Activated naive CD8-positive, alpha-beta T cell treated with anti-CD3 and anti-CD28 coated beads, Interleukin-2, amount 10 ng/mL, durations not matched to agents 7 days and 5 days (primary cell): ENCODE data around the gene TEC. TPM values are rescaled to one million over a fixed set of nuclear protein-coding genes. Genes with fewer than 3 reads are reported as not detected.
A peak's percentile ranks its signal among the peaks of the same experiment; 100 is the strongest.

Experiments used
- ATAC-seq: fragments of 150-1000 bp; cut with Tn5 transposase; one replicate; pipeline ENCODE4 v1.10.0; 2021; ENCODE audit warnings: low read depth, moderate library complexity
- POLR2A ChIA-PET: fragments of 350-600 bp; sonication (Branson Sonifier 250); formaldehyde crosslinking; loops from one replicate; lab custom pipeline; 2021; ENCODE audit warnings: antibody characterized with exemption; lab: Charles Lee
- DNase-seq: peaks from one replicate; pipeline ENCODE4 v3.0.0; 2021
- H3K27ac Mint-ChIP-seq: one replicate; pipeline ENCODE4 v1.8.0; 2022; ENCODE audit warnings: mild to moderate bottlenecking, mixed read lengths
- H3K27me3 Mint-ChIP-seq: one replicate; pipeline ENCODE4 v1.8.0; 2022; ENCODE audit warnings: mild to moderate bottlenecking, moderate library complexity, mixed read lengths
- H3K36me3 Mint-ChIP-seq: one replicate; pipeline ENCODE4 v1.8.0; 2021; ENCODE audit warnings: mild to moderate bottlenecking, mixed read lengths
- H3K4me1 Mint-ChIP-seq: one replicate; pipeline ENCODE4 v1.8.0; 2021; ENCODE audit warnings: mixed read lengths
- H3K4me3 Mint-ChIP-seq: one replicate; pipeline ENCODE4 v1.8.0; 2022; ENCODE audit warnings: mild to moderate bottlenecking, moderate library complexity, mixed read lengths
- H3K9me3 Mint-ChIP-seq: one replicate; pipeline ENCODE4 v1.8.0; 2021; ENCODE audit warnings: mixed read lengths
- total RNA-seq, 2 experiments: library from RNA; stranded (reverse); gene quantifications; one replicate each; pipeline ENCODE4 v1.2.3, GENCODE V29; 2021

TEC gene
- total RNA-seq, 2 experiments from 2014 or later = 4.2 TPM

DNA sequence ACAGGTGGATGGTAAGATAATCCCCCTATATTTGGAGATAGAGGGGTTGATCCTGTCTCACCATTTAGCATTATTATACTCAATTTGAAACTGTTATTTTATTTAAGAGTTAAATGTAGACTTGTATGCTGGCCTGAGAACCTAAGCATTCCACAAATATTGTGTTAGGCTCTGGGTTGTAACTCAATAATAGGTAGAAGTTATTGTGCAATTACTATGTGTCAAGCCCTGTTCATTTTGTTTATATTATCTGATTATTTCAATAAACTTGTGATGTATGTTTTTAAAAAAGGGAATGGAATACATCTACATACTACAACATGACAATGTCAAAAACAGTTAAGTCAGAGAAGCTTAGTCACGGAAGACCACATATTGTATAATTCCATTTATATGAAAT is 122.0 kb downstream of the TEC start:
- peaks cover 3% of the 10 kb centered on the region for H3K4me1 Mint-ChIP-seq
- H3K27me3 Mint-ChIP-seq = no peaks in the 10 kb centered on the region
- ATAC-seq (no peak), DNase-seq (no peak)
- POLR2A ChIA-PET = no interaction called here
- H3K9me3 Mint-ChIP-seq = no peaks in the 10 kb centered on the region
- peaks cover 16% of the 10 kb centered on the region for H3K36me3 Mint-ChIP-seq
- H3K27ac Mint-ChIP-seq = no peak overlapping the region
- H3K4me3 Mint-ChIP-seq = no peak overlapping the region

GRCh38 chr4:48141048-48141447 is 128.6 kb downstream of the TEC start:
- Mint-ChIP-seq H3K9me3 (no peaks in the 10 kb centered on the region), H3K27me3 (no peaks in the 10 kb centered on the region), H3K27ac (no peak overlapping the region), H3K4me3 (no peak overlapping the region), H3K4me1 (peaks cover 46% of the 10 kb centered on the region), H3K36me3 (peaks cover 4% of the 10 kb centered on the region)
- ATAC-seq (no peak), DNase-seq (no peak)
- POLR2A ChIA-PET = interaction anchor here (4.0 kb wide), 1 partner anchor 12 kb away, joined by 196 read pairs; no protein-coding TSS in a partner anchor

- H3K4me3 Mint-ChIP-seq = peak overlapping the region; percentile 88
- peaks cover 9% of the 10 kb centered on the region for H3K36me3 Mint-ChIP-seq
- ATAC-seq = no peak
Observed at GRCh38 chr4:48139691-48140090, 129.9 kb downstream of the TEC start.

GRCh38 chr4:48138936-48139335 is 130.7 kb downstream of the TEC start:
- no peak for DNase-seq
- no peaks in the 10 kb centered on the region for H3K9me3 Mint-ChIP-seq
- H3K27ac Mint-ChIP-seq = peak overlapping the region; percentile 99
- H3K27me3 Mint-ChIP-seq = no peaks in the 10 kb centered on the region
- peaks cover 10% of the 10 kb centered on the region for H3K36me3 Mint-ChIP-seq
- POLR2A ChIA-PET = interaction anchor here (0.6 to 4.0 kb wide), 10 partner anchors 10 to 303 kb away, joined by 3 to 196 read pairs (median 4); partner anchors contain the start of genes CNGA1, NFXL1, NIPAL1 and SLAIN2
- H3K4me1 Mint-ChIP-seq = peaks cover 62% of the 10 kb centered on the region
- peak; percentile 57 for ATAC-seq
- peak overlapping the region; percentile 88 for H3K4me3 Mint-ChIP-seq

More at GRCh38 chr4:48139691-48140090, 129.9 kb downstream of the TEC start:
- POLR2A ChIA-PET = interaction anchor here (0.6 to 4.0 kb wide), 8 partner anchors 11 to 311 kb away, joined by 3 to 196 read pairs (median 6); partner anchors contain the start of genes CNGA1, NFXL1, NIPAL1 and SLAIN2
- H3K4me1 Mint-ChIP-seq = peaks cover 55% of the 10 kb centered on the region
- no peak for DNase-seq
- peak overlapping the region; percentile 99 for H3K27ac Mint-ChIP-seq
- no peaks in the 10 kb centered on the region for H3K27me3 Mint-ChIP-seq
- no peaks in the 10 kb centered on the region for H3K9me3 Mint-ChIP-seq

DNA sequence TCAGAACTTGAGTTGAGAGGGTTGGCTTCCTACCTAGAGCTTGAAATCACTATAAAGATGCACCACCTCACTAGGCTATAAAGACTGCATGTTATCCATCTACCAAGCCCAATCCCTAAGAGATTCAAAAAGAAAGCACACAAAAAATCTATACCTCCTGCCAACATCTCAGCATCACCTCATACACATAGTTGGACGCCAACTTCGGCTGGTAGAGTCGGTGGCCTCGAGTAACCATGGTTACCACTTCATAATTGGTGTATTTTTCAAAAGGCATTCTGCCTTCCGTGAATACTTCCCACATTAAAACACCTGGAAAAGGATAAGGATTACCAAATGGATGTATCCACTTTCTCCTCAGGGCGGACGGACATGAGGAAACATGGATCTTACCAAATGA is 131.1 kb downstream of the TEC start:
- Mint-ChIP-seq H3K4me3 (peak overlapping the region; percentile 88), H3K9me3 (no peaks in the 10 kb centered on the region), H3K4me1 (peaks cover 62% of the 10 kb centered on the region), H3K27ac (peak overlapping the region; percentile 99), H3K27me3 (no peaks in the 10 kb centered on the region), H3K36me3 (peaks cover 14% of the 10 kb centered on the region)
- ATAC-seq = peak; percentile 8
- POLR2A ChIA-PET = interaction anchor here (0.6 to 4.0 kb wide), 10 partner anchors 10 to 303 kb away, joined by 3 to 196 read pairs (median 5); partner anchors contain the start of genes NFXL1 and SLAIN2
- DNase-seq = no peak

DNA sequence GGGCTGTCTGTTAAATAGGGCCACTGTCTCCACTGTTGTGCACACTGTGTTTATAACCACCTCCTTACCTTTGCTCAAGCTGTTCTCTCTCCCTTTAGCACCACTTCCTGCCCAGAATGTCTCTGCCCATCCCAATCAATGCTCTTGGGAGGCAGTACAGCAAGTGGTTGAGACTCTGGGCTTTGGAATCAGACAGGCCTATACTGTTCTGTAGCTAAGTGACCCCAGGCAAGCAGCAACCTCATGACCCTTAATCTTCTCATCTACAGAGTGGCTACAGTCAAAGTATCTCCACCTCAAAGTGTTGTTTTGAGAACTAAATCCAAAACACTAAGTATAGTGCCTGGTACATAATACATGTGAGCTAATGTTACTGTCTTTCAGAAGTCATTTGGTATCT is 131.8 kb downstream of the TEC start:
- peak; percentile 48 for ATAC-seq
- Mint-ChIP-seq H3K27ac (peak overlapping the region; percentile 99), H3K4me3 (peak overlapping the region; percentile 88), H3K9me3 (no peaks in the 10 kb centered on the region), H3K4me1 (peaks cover 62% of the 10 kb centered on the region), H3K36me3 (peaks cover 15% of the 10 kb centered on the region), H3K27me3 (no peaks in the 10 kb centered on the region)
- DNase-seq = no peak
- POLR2A ChIA-PET = interaction anchor here (0.6 to 4.0 kb wide), 6 partner anchors 9 to 301 kb away, joined by 3 to 196 read pairs (median 6); partner anchors contain the start of genes NFXL1 and SLAIN2

- Mint-ChIP-seq H3K9me3 (no peaks in the 10 kb centered on the region), H3K27ac (peak within 1 kb of the TSS; percentile 87), H3K36me3 (peaks cover 35% of the 10 kb centered on the region), H3K4me1 (peaks cover 69% of the 10 kb centered on the region), H3K27me3 (no peaks in the 10 kb centered on the region), H3K4me3 (peak within 1 kb of the TSS; percentile 85)
- POLR2A ChIA-PET = interaction anchor here (0.6 to 1.0 kb wide), 3 partner anchors 87 to 647 kb away, joined by 3 to 4 read pairs (median 3); no protein-coding TSS in a partner anchor
- no peak for DNase-seq
- peak; percentile 44 for ATAC-seq
Observed at GRCh38 chr4:48134081-48134480, 135.6 kb downstream of the TEC start, which contains the start of gene TXK. TSS of gene TXK (minus strand) at chr4:48134250. CDS start at chr4:48134170, 80 bp downstream.

DNA sequence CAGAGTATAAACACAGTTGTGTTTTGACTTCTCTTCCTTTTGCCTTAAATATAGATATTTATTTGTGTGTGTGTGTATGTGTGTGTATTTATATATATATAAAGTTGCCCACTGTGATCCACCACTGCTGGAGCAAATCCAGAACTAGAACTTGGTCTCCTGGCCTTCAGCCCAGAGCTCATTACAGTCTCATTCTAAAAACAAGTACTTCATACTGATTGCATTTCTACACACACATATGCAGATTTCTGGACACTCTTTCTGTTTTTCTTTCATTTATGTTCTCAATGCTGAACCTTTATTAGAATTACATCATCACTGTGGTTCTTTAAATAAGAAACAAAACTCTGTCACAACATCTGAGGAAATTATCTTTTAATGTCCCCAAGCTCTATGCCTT is 136.0 kb downstream of the TEC start:
- POLR2A ChIA-PET = interaction anchor here (0.7 to 1.0 kb wide), 2 partner anchors 493 to 647 kb away, joined by 3 read pairs; no protein-coding TSS in a partner anchor
- Mint-ChIP-seq H3K27me3 (no peaks in the 10 kb centered on the region), H3K4me3 (peak overlapping the region; percentile 85), H3K27ac (peak overlapping the region; percentile 87), H3K9me3 (no peaks in the 10 kb centered on the region), H3K4me1 (peaks cover 68% of the 10 kb centered on the region), H3K36me3 (peaks cover 36% of the 10 kb centered on the region)
- no peak for DNase-seq
- no peak for ATAC-seq

- Mint-ChIP-seq H3K27me3 (no peaks in the 10 kb centered on the region), H3K9me3 (no peaks in the 10 kb centered on the region), H3K4me3 (peak overlapping the region; percentile 85), H3K36me3 (peaks cover 39% of the 10 kb centered on the region), H3K27ac (peak overlapping the region; percentile 96), H3K4me1 (peaks cover 68% of the 10 kb centered on the region)
- POLR2A ChIA-PET = interaction anchor here (0.6 to 5.5 kb wide), 5 partner anchors 7 to 647 kb away, joined by 3 to 196 read pairs (median 5); partner anchors contain the start of gene SLAIN2
- no peak for ATAC-seq
- DNase-seq = no peak
Observed at GRCh38 chr4:48131736-48132135, 137.9 kb downstream of the TEC start.

- no peak for DNase-seq
- no peak for ATAC-seq
- Mint-ChIP-seq H3K36me3 (peaks cover 44% of the 10 kb centered on the region), H3K4me3 (peak overlapping the region; percentile 85), H3K4me1 (peaks cover 69% of the 10 kb centered on the region), H3K9me3 (no peaks in the 10 kb centered on the region), H3K27ac (peak overlapping the region; percentile 96), H3K27me3 (no peaks in the 10 kb centered on the region)
- POLR2A ChIA-PET = interaction anchor here (1.2 to 5.5 kb wide), 5 partner anchors 9 to 212 kb away, joined by 3 to 196 read pairs (median 7); partner anchors contain the start of gene SLAIN2
Observed at GRCh38 chr4:48130100-48130499, 139.5 kb downstream of the TEC start.

DNA sequence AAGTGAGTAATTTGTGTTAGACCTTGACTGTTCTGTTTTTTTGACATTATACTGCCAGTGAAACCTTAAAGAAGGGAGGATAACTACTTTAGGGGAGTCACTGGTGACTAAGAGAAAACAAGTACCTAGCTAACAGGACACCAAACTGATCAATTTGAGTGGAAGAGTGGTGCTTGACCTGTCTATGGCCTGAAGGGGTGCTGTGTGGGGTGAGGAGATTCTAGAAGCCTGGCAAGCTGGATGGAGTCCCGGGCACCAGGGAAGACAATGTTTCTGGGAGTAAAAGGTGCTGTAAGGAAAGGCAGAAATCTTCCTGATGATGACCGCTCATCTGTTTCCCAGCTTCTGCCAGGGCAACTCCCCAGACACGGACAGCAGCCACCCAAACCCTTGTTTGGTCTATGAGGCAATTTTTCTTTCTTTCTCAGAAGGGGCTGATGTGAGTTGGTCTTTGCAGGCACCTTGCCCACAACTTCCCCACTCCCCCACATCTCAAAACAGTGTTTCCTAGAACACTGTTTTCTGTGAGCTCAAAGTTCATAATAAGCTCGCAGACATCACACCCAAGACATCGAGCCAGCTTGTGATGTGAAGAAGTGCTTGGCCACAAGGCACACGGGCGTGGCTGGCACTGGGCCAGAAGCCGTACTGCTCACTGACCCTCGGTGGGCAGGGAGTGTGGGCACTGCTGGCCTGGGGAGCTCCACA is 140.2 kb downstream of the TEC start:
- ATAC-seq (peak; percentile 57), DNase-seq (peak; percentile 68)
- H3K4me1 Mint-ChIP-seq = peaks cover 68% of the 10 kb centered on the region
- H3K27ac Mint-ChIP-seq = peak overlapping the region; percentile 96
- peak overlapping the region; percentile 85 for H3K4me3 Mint-ChIP-seq
- POLR2A ChIA-PET = interaction anchor here (1.2 to 5.5 kb wide), 5 partner anchors 10 to 212 kb away, joined by 3 to 196 read pairs (median 7); partner anchors contain the start of gene SLAIN2
- H3K9me3 Mint-ChIP-seq = no peaks in the 10 kb centered on the region
- no peaks in the 10 kb centered on the region for H3K27me3 Mint-ChIP-seq
- peaks cover 44% of the 10 kb centered on the region for H3K36me3 Mint-ChIP-seq

DNA sequence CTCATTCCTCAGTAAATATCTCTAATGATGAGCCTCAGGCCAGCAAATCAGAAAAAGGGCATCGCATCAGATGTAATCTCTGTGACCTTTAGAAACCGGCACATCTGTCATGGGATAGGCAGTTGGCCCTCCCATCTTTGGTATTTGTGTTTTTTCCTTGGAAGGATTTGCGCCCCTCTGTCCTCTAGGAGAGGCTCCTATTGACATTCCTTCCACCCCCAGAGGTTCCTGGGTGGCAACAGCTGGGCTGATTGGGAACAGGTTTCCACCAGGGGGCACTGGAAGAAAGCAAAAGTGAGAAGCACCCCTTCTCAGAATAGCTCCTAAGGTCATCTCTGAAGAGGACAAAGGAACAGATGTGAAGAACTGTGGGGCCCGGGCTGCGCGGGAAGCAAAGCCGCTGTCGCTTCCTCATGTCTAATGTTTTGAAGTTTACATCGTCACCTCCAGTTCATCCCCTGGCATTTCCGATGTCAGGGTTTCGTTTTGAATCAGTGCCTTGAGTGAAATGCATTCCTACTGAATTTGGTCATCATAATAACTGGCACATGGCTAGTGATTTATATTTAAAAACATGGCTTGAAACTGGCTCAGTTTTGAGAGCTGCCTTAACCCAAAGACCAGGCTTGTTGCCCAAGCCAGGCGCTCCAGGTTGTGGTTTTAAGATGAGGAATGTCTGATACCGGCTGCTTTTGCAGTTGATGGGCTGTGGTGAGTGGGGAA is 141.8 kb downstream of the TEC start:
- POLR2A ChIA-PET = interaction anchor here (0.6 to 5.5 kb wide), 6 partner anchors 9 to 214 kb away, joined by 3 to 196 read pairs (median 4); partner anchors contain the start of gene SLAIN2
- H3K4me1 Mint-ChIP-seq = peaks cover 75% of the 10 kb centered on the region
- peak overlapping the region; percentile 68 for H3K4me3 Mint-ChIP-seq
- ATAC-seq (peak; percentile 80), DNase-seq (peak; percentile 77)
- H3K9me3 Mint-ChIP-seq = no peaks in the 10 kb centered on the region
- peaks cover 48% of the 10 kb centered on the region for H3K36me3 Mint-ChIP-seq
- peak overlapping the region; percentile 96 for H3K27ac Mint-ChIP-seq
- no peaks in the 10 kb centered on the region for H3K27me3 Mint-ChIP-seq
